ENCODE results near the gene FBL.

The FBL gene

GRCh38 chr19:39823686-39824085 is 22.5 kb downstream of the FBL start:
- H3K79me2 ChIP-seq = peaks cover 20% of the 10 kb centered on the region
- peak overlapping the region; percentile 77 for H3K4me2 ChIP-seq (ENCODE audit: low read length)
- H3K27me3 ChIP-seq (ENCODE audit: control insufficient read depth, insufficient read depth, low read length) = no peaks in the 10 kb centered on the region
- no peaks in the 10 kb centered on the region for H3K9me3 ChIP-seq (ENCODE audit: control insufficient read depth, low read length)
- TF ChIP-seq CTCF (IDR thresholded peaks at IDR 0.05) = no peak
- H3K4me1 ChIP-seq = no peaks in the 10 kb centered on the region
- peak overlapping the region; percentile 81 for H2AFZ ChIP-seq
- H3K9ac ChIP-seq = no peak overlapping the region
- peak overlapping the region; percentile 66 for H3K27ac ChIP-seq
- H3K4me3 ChIP-seq (ENCODE audit: low read depth, low read length) = peak overlapping the region; percentile 59
- no peaks in the 10 kb centered on the region for H3K36me3 ChIP-seq (ENCODE audit: control insufficient read depth, insufficient read depth, low read length)

GRCh38 chr19:39820696-39821095 is 25.5 kb downstream of the FBL start:
- H3K4me1 ChIP-seq = no peaks in the 10 kb centered on the region
- no peaks in the 10 kb centered on the region for H3K27me3 ChIP-seq (ENCODE audit: control insufficient read depth, insufficient read depth, low read length)
- H3K79me2 ChIP-seq = peaks cover 22% of the 10 kb centered on the region
- H3K4me3 ChIP-seq (ENCODE audit: low read depth, low read length) = no peak overlapping the region
- H3K4me2 ChIP-seq (ENCODE audit: low read length) = no peak overlapping the region
- no peaks in the 10 kb centered on the region for H3K36me3 ChIP-seq (ENCODE audit: control insufficient read depth, insufficient read depth, low read length)
- H3K9ac ChIP-seq = no peak overlapping the region
- H2AFZ ChIP-seq = no peak overlapping the region
- no peak overlapping the region for H3K27ac ChIP-seq
- no peaks in the 10 kb centered on the region for H3K9me3 ChIP-seq (ENCODE audit: control insufficient read depth, low read length)
- TF ChIP-seq CTCF (IDR thresholded peaks at IDR 0.05) = no peak

- Histone ChIP-seq H3K9ac (no peak overlapping the region), H3K9me3 (ENCODE audit: control insufficient read depth, low read length) (no peaks in the 10 kb centered on the region), H3K4me3 (ENCODE audit: low read depth, low read length) (no peak overlapping the region), H2AFZ (no peak overlapping the region), H3K27ac (no peak overlapping the region), H3K27me3 (ENCODE audit: control insufficient read depth, insufficient read depth, low read length) (no peaks in the 10 kb centered on the region), H3K79me2 (peaks cover 22% of the 10 kb centered on the region), H3K36me3 (ENCODE audit: control insufficient read depth, insufficient read depth, low read length) (no peaks in the 10 kb centered on the region), H3K4me2 (ENCODE audit: low read length) (no peak overlapping the region), H3K4me1 (no peaks in the 10 kb centered on the region)
- TF ChIP-seq CTCF (IDR thresholded peaks at IDR 0.05) = no peak
Observed at GRCh38 chr19:39819786-39820185, 26.4 kb downstream of the FBL start.

DNA sequence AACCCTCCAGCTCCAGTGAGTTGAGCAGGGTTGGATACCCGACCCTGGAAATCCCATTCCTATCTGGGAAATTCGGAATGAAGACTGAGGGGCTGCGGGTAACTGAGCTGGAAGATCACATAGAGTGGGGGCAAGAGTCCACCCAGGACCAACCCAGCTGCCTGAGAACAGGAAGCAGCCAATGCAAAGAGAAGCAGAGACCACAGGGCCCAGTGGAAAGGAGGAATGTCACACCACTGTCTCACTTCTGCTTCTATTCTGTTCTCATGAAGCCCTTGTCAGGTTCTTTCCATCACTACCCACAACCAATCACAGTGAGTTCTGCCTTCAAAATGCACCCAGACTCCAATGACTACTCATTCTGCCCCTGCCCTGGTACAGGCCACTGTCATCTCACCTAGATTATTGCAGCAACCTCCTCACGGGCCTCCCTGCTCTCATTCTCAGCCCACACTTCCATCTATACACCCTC is 27.5 kb downstream of the FBL start:
- no peak overlapping the region for H3K4me3 ChIP-seq (ENCODE audit: low read depth, low read length)
- no peak overlapping the region for H3K27ac ChIP-seq
- H3K9me3 ChIP-seq (ENCODE audit: control insufficient read depth, low read length) = no peaks in the 10 kb centered on the region
- no peak for TF ChIP-seq CTCF (IDR thresholded peaks at IDR 0.05)
- peaks cover 19% of the 10 kb centered on the region for H3K79me2 ChIP-seq
- H3K9ac ChIP-seq = no peak overlapping the region
- H2AFZ ChIP-seq = no peak overlapping the region
- H3K36me3 ChIP-seq (ENCODE audit: control insufficient read depth, insufficient read depth, low read length) = no peaks in the 10 kb centered on the region
- H3K27me3 ChIP-seq (ENCODE audit: control insufficient read depth, insufficient read depth, low read length) = no peaks in the 10 kb centered on the region
- H3K4me1 ChIP-seq = no peaks in the 10 kb centered on the region
- H3K4me2 ChIP-seq (ENCODE audit: low read length) = no peak overlapping the region

- H3K4me2 ChIP-seq (ENCODE audit: low read length) = no peak overlapping the region
- H3K79me2 ChIP-seq = peaks cover 19% of the 10 kb centered on the region
- no peaks in the 10 kb centered on the region for H3K27me3 ChIP-seq (ENCODE audit: control insufficient read depth, insufficient read depth, low read length)
- H3K4me1 ChIP-seq = no peaks in the 10 kb centered on the region
- no peak overlapping the region for H3K4me3 ChIP-seq (ENCODE audit: low read depth, low read length)
- no peak overlapping the region for H2AFZ ChIP-seq
- H3K9me3 ChIP-seq (ENCODE audit: control insufficient read depth, low read length) = no peaks in the 10 kb centered on the region
- no peak overlapping the region for H3K9ac ChIP-seq
- H3K36me3 ChIP-seq (ENCODE audit: control insufficient read depth, insufficient read depth, low read length) = no peaks in the 10 kb centered on the region
- TF ChIP-seq CTCF (IDR thresholded peaks at IDR 0.05) = no peak
- no peak overlapping the region for H3K27ac ChIP-seq
Observed at GRCh38 chr19:39817888-39818561, 28.2 kb downstream of the FBL start.
